ENCODE measurements around the gene FOXI1.

DNA sequence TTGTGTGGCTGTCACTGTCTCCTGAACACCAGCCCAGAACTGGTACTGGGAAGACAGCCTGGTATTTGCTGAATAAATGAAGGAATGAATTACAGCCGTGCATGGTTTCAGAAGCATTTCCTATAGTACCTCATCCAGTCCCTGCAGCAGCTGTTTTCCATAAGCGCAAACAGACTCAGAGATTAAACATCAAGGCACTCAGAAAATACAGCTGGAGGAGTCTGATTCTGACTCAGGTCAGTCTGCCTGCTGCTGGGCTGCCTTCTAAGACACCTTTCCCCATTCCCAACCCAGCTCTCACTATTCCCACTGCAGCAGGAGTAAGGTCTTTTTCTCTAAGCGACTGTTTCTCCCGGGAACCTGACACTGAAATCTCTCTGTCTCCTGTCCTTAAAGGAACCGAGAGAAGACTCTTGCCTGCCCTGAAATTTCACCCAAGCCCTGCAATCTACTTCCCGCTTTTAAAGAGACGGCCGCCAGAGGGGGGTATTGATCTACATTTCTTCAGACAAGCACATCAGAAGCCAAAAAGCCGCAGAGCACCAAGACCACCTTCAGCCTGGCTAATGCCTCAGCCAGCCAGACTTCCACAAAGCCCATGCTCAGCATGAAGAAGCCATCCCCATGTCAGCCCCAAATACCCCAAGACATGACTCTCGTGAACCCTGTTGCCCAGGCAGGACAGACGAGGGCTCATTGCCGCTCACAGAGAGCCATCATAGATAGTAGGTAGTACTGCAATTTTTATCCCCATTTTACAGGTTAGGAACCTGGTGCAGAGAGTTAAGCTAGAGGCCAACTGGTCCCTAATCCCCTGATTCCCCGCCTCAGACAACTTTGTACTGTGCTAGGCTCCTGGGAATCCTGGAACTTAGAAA lies 5.4 kb upstream of the FOXI1 start:
- TF ChIP-seq, protein P1, sequence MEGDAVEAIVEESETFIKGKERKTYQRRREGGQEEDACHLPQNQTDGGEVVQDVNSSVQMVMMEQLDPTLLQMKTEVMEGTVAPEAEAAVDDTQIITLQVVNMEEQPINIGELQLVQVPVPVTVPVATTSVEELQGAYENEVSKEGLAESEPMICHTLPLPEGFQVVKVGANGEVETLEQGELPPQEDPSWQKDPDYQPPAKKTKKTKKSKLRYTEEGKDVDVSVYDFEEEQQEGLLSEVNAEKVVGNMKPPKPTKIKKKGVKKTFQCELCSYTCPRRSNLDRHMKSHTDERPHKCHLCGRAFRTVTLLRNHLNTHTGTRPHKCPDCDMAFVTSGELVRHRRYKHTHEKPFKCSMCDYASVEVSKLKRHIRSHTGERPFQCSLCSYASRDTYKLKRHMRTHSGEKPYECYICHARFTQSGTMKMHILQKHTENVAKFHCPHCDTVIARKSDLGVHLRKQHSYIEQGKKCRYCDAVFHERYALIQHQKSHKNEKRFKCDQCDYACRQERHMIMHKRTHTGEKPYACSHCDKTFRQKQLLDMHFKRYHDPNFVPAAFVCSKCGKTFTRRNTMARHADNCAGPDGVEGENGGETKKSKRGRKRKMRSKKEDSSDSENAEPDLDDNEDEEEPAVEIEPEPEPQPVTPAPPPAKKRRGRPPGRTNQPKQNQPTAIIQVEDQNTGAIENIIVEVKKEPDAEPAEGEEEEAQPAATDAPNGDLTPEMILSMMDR (IDR thresholded peaks at IDR 0.05) = peak; percentile 41 to 75 (median 62)
- no peak for TF ChIP-seq POLR2A (IDR thresholded peaks at IDR 0.05)

Measured in heart left ventricle (tissue), 13 donors.